Measurements from ENCODE around the gene LGALS3.

The LGALS3 gene

DNA sequence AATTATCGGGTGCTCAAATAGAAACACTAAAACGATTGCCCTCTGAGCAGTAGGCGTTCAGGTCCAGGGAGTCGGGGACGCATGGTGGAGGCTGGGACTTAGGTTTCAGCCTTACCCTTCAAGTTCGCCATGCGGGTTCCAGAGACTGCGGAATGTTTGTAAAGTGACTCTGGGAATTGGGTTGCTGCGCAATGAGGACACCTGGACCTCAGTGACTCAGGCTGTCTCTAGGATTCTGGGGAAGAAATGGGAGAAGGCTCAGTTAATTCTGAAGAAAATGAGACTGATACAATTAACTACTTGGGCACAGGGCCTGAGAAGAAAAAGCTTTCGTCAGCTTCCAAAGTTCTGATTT lies 1.1 kb downstream of the LGALS3 start:
- POLR2A ChIA-PET, result interaction anchor here (1.8 kb wide), 1 partner anchor 36 kb away, joined by 7 read pairs; no protein-coding TSS in a partner anchor
- Histone ChIP-seq H3K27ac (ENCODE audit: extremely low read depth, low read depth, low read length) (no peak overlapping the region; the same call in 1 of the 2 replicates), H3K36me3 (ENCODE audit: control insufficient read depth in 2 of 2, insufficient read depth in 1 of 2, low read length in 2 of 2) (peaks cover 0 to 3% of the 10 kb centered on the region in 2 experiments; a peak in 2 of 3 replicates), H3K9me3 (ENCODE audit: control insufficient read depth, insufficient read depth, low read depth, low read length) (no peaks in the 10 kb centered on the region), H3K4me3 (ENCODE audit: low read depth, low read length) (peak overlapping the region; percentile 49), H3K4me1 (ENCODE audit: control insufficient read depth, insufficient read depth, low read length) (peaks cover 19% of the 10 kb centered on the region)
- TF ChIP-seq, protein P1, sequence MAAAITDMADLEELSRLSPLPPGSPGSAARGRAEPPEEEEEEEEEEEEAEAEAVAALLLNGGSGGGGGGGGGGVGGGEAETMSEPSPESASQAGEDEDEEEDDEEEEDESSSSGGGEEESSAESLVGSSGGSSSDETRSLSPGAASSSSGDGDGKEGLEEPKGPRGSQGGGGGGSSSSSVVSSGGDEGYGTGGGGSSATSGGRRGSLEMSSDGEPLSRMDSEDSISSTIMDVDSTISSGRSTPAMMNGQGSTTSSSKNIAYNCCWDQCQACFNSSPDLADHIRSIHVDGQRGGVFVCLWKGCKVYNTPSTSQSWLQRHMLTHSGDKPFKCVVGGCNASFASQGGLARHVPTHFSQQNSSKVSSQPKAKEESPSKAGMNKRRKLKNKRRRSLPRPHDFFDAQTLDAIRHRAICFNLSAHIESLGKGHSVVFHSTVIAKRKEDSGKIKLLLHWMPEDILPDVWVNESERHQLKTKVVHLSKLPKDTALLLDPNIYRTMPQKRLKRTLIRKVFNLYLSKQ (tag by site-specific recombination; IDR thresholded peaks at IDR 0.05; ENCODE audit: borderline replicate concordance), result no peak
- TF ChIP-seq TCF7L2 (IDR thresholded peaks at IDR 0.05; ENCODE audit: borderline replicate concordance, low read depth, low read length), result no peak
- TF ChIP-seq ZNF707 (tag by site-specific recombination; IDR thresholded peaks at IDR 0.05), result no peak
- no peak for TF ChIP-seq ZNF174 (tag by site-specific recombination; IDR thresholded peaks at IDR 0.05)
- TF ChIP-seq, protein P2, sequence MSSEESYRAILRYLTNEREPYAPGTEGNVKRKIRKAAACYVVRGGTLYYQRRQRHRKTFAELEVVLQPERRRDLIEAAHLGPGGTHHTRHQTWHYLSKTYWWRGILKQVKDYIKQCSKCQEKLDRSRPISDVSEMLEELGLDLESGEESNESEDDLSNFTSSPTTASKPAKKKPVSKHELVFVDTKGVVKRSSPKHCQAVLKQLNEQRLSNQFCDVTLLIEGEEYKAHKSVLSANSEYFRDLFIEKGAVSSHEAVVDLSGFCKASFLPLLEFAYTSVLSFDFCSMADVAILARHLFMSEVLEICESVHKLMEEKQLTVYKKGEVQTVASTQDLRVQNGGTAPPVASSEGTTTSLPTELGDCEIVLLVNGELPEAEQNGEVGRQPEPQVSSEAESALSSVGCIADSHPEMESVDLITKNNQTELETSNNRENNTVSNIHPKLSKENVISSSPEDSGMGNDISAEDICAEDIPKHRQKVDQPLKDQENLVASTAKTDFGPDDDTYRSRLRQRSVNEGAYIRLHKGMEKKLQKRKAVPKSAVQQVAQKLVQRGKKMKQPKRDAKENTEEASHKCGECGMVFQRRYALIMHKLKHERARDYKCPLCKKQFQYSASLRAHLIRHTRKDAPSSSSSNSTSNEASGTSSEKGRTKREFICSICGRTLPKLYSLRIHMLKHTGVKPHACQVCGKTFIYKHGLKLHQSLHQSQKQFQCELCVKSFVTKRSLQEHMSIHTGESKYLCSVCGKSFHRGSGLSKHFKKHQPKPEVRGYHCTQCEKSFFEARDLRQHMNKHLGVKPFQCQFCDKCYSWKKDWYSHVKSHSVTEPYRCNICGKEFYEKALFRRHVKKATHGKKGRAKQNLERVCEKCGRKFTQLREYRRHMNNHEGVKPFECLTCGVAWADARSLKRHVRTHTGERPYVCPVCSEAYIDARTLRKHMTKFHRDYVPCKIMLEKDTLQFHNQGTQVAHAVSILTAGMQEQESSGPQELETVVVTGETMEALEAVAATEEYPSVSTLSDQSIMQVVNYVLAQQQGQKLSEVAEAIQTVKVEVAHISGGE (tag by site-specific recombination; conservative IDR thresholded peaks at IDR 0.05; ENCODE audit: low read depth), result 0 out of 2 replicates have a peak, but pooled peaks have one; percentile 23
- peak; percentile 27; the same call in 1 of the 2 replicates for TF ChIP-seq ZBTB20 (tag by site-specific recombination; IDR thresholded peaks at IDR 0.05)
- 0 out of 2 replicates have a peak, but pooled peaks have one; percentile 8 for TF ChIP-seq KLF10 (tag by site-specific recombination; IDR thresholded peaks at IDR 0.05)
- TF ChIP-seq ZNF76 (tag by site-specific recombination; IDR thresholded peaks at IDR 0.05; ENCODE audit: borderline replicate concordance, low read depth), result peak; percentile 43; the same call in 1 of the 2 replicates
- TF ChIP-seq, protein P3, sequence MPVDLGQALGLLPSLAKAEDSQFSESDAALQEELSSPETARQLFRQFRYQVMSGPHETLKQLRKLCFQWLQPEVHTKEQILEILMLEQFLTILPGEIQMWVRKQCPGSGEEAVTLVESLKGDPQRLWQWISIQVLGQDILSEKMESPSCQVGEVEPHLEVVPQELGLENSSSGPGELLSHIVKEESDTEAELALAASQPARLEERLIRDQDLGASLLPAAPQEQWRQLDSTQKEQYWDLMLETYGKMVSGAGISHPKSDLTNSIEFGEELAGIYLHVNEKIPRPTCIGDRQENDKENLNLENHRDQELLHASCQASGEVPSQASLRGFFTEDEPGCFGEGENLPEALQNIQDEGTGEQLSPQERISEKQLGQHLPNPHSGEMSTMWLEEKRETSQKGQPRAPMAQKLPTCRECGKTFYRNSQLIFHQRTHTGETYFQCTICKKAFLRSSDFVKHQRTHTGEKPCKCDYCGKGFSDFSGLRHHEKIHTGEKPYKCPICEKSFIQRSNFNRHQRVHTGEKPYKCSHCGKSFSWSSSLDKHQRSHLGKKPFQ (tag by site-specific recombination; IDR thresholded peaks at IDR 0.05), result no peak
- peak; percentile 9; the same call in 1 of the 2 replicates for TF ChIP-seq IKZF3 (tag by site-specific recombination; IDR thresholded peaks at IDR 0.05)
- TF ChIP-seq ZNF629 (tag by site-specific recombination; IDR thresholded peaks at IDR 0.05), result peak; percentile 14; the same call in 1 of the 2 replicates
- TF ChIP-seq ZNF626 (tag by site-specific recombination; IDR thresholded peaks at IDR 0.05), result no peak
- TF ChIP-seq ZNF335 (tag by site-specific recombination; conservative IDR thresholded peaks at IDR 0.05), result peak; percentile 69
- CTCF ChIA-PET, result interaction anchor here (0.6 kb wide), 1 partner anchor 770 kb away, joined by 6 read pairs; no protein-coding TSS in a partner anchor

DNA sequence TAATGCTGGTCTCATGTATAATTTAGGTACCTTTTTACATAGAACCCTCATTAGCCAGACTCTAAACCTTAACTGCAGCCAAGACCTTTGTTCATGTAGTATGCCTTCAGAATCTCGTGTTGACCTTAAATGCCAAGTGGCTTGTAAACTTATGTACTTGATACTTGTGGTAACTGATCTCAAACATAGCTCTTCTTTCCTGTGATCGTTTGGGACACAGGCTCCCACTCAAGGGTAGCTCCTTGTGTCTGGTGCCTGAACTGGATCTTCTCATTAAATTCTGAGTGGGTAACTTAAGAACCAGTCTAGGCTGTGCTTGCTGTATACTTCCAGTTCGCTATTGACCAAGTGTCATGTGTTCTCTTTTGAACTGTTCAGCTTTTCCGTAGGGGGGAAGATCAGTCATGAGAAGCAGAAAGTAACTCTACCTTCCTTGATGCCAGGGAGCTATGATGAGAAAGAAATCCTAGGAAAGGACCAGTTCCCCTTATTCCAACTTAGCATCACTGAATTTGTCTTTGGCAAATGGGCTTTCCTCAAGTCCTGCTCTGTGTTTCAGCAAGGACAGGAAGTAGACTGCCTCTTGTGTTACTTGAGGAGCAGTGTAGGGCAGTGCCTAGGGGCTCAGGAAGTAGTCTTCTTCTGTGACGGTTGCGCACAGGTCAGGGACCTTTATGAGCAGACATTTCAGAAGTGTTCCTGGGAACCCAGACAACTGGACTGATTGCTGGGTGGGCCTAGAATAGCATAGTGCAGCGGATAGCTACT lies 2.5 kb downstream of the LGALS3 start:
- Histone ChIP-seq H3K4me3 (ENCODE audit: low read depth, low read length) (no peak overlapping the region), H3K36me3 (ENCODE audit: control insufficient read depth in 2 of 2, insufficient read depth in 1 of 2, low read length in 2 of 2) (peaks cover 0 to 3% of the 10 kb centered on the region in 2 experiments; a peak in 2 of 3 replicates), H3K9me3 (ENCODE audit: control insufficient read depth, insufficient read depth, low read depth, low read length) (no peaks in the 10 kb centered on the region), H3K27ac (ENCODE audit: extremely low read depth, low read depth, low read length) (no peak overlapping the region), H3K4me1 (ENCODE audit: control insufficient read depth, insufficient read depth, low read length) (peaks cover 19% of the 10 kb centered on the region)
- ChIA-PET POLR2A (interaction anchor here (1.9 kb wide), 1 partner anchor 37 kb away, joined by 7 read pairs; no protein-coding TSS in a partner anchor), CTCF (interaction anchor here (0.6 to 1.1 kb wide), 4 partner anchors 30 to 88 kb away, joined by 3 to 5 read pairs (median 3); partner anchors contain the start of gene MAPK1IP1L)
- TF ChIP-seq EGR2 (tag by site-specific recombination; IDR thresholded peaks at IDR 0.05; ENCODE audit: low read depth), result no peak
- TF ChIP-seq, protein P2 (tag by site-specific recombination; conservative IDR thresholded peaks at IDR 0.05; ENCODE audit: low read depth), result 0 out of 2 replicates have a peak, but pooled peaks have one; percentile 25

Measured in HEK293 (cell line).